Measurements from ENCODE around the gene TMTC4. TPM values are rescaled to one million over a fixed set of nuclear protein-coding genes. Genes with fewer than 3 reads are reported as not detected.

TMTC4 gene
- total RNA-seq, 1 experiment from 2014 or later, result 28.1 TPM

GRCh38 chr13:100664171-100664900, 10.3 kb downstream of the TMTC4 start:
- no peak overlapping the region for H2BK12ac ChIP-seq (ENCODE audit: insufficient read length, low read depth, low read length)
- H3K4me1 ChIP-seq (ENCODE audit: insufficient read depth, low read length), result no peaks in the 10 kb centered on the region; the same call in 1 of the 2 replicates
- Mint-ChIP-seq H3K27ac (peak overlapping the region in 1 of 3 experiments; percentile 45; a peak in 1 of 7 replicates), H3K9me3 (no peaks in the 10 kb centered on the region), H3K4me3 (no peak overlapping the region), H3K27me3 (ENCODE audit: low read depth) (no peaks in the 10 kb centered on the region), H3K36me3 (ENCODE audit: insufficient read depth in 1 of 3, low read depth in 3 of 3) (peaks cover 46 to 87% (median 84%) of the 10 kb centered on the region in 3 experiments; a peak in 6 of 7 replicates), H3K4me1 (peaks cover 5 to 8% of the 10 kb centered on the region in 2 experiments)
- H4K20me1 ChIP-seq (ENCODE audit: control insufficient read depth, insufficient read depth, insufficient read length), result no peaks in the 10 kb centered on the region
- H4K91ac ChIP-seq (ENCODE audit: insufficient read length, low read depth, low read length), result no peak overlapping the region
- no peak overlapping the region for H3K4ac ChIP-seq (ENCODE audit: low read depth, low read length)
- H3K79me2 ChIP-seq (ENCODE audit: insufficient read depth, low read length), result no peaks in the 10 kb centered on the region
- no peaks in the 10 kb centered on the region for H3K27me3 ChIP-seq (ENCODE audit: insufficient read depth, low read length)
- no peaks in the 10 kb centered on the region for H3K23me2 ChIP-seq (ENCODE audit: insufficient read length, low read depth, low read length, poor library complexity, severe bottlenecking)
- H3K18ac ChIP-seq (ENCODE audit: insufficient read length, low read depth, low read length), result no peak overlapping the region
- no CpG with 5 or more reads among the region's 10 CpGs for WGBS (ENCODE audit: extremely low coverage, insufficient read length, low lambda C conversion rate)
- H2AK5ac ChIP-seq (ENCODE audit: insufficient read length, low read length), result no peak overlapping the region
- DNase-seq, result no peak
- no peak overlapping the region for H2BK15ac ChIP-seq (ENCODE audit: low read depth, low read length)
- H4K8ac ChIP-seq (replicated peaks; ENCODE audit: insufficient read length, low read depth, low read length), result no peak overlapping the region
- H3K9me3 ChIP-seq (ENCODE audit: control insufficient read depth, low read depth, low read length), result no peaks in the 10 kb centered on the region
- H3K23ac ChIP-seq (ENCODE audit: insufficient read length, low read depth, low read length), result no peak overlapping the region
- H3K56ac ChIP-seq (ENCODE audit: insufficient read length, low read depth, low read length), result no peak overlapping the region
- H3K9ac ChIP-seq (ENCODE audit: extremely low read depth, insufficient read length, low read length), result no peak overlapping the region
- no peak overlapping the region for H2AFZ ChIP-seq (ENCODE audit: low read length)
- no peak overlapping the region for H3K27ac ChIP-seq (ENCODE audit: insufficient read length, low read depth, low read length)
- no peak overlapping the region for H4K5ac ChIP-seq (ENCODE audit: insufficient read length, low read depth, low read length)
- H2BK20ac ChIP-seq (ENCODE audit: low read depth, low read length, poor library complexity, severe bottlenecking), result no peak overlapping the region
- no peak overlapping the region for H3K14ac ChIP-seq (ENCODE audit: insufficient read depth, low read length)
- H2BK120ac ChIP-seq (ENCODE audit: low read depth, low read length, poor library complexity, severe bottlenecking), result no peak overlapping the region
- no peaks in the 10 kb centered on the region for H3K79me1 ChIP-seq (ENCODE audit: insufficient read depth, low read depth, low read length, poor library complexity, severe bottlenecking)
- no peak overlapping the region for H3K4me2 ChIP-seq (ENCODE audit: insufficient read depth, insufficient read length, low read length)
- no peak overlapping the region for H2BK5ac ChIP-seq (ENCODE audit: insufficient read length, low read length)
- no peak for TF ChIP-seq CTCF (conservative IDR thresholded peaks at IDR 0.05)
- H3T11ph ChIP-seq (ENCODE audit: low read length), result no peak overlapping the region
